DOHH2 (cell line): Measurements from ENCODE around the gene GABARAPL2.

Experiments used
- H3F3A ChIP-seq: fragments of 200-600 bp; sonication (generic), shearing (Covaris generic); 2 replicates; pipeline ENCODE4 v1.6.0; 2016; ENCODE audit warnings: antibody characterized with exemption, mild to moderate bottlenecking; ENCODE audit not compliant: control insufficient read depth, insufficient read depth
- H3K27ac ChIP-seq: fragments of 200-600 bp; sonication (generic); 2 replicates; pipeline ENCODE4 v1.5.1; 2014; ENCODE audit warnings: low read depth, mild to moderate bottlenecking, low read length, moderate library complexity
- H3K27me3 ChIP-seq: fragments of 200-600 bp; sonication (generic); 2 replicates; pipeline ENCODE4 v1.6.1; 2014; ENCODE audit warnings: mild to moderate bottlenecking, low read length, mixed read lengths; ENCODE audit not compliant: control insufficient read depth
- H3K36me3 ChIP-seq: fragments of 200-600 bp; sonication (generic); 2 replicates; pipeline ENCODE4 v1.6.1; 2014; ENCODE audit warnings: mild to moderate bottlenecking, low read length, moderate library complexity, mixed read lengths; ENCODE audit not compliant: control insufficient read depth
- H3K4me1 ChIP-seq: fragments of 200-600 bp; sonication (generic); 2 replicates; pipeline ENCODE4 v1.6.1; 2014; ENCODE audit warnings: mild to moderate bottlenecking, low read length, mixed read lengths; ENCODE audit not compliant: control insufficient read depth
- H3K4me2 ChIP-seq: fragments of 200-600 bp; sonication (generic); 2 replicates; pipeline ENCODE4 v1.6.0; 2014; ENCODE audit warnings: mild to moderate bottlenecking, low read length, moderate library complexity
- H3K4me3 ChIP-seq: fragments of 200-600 bp; sonication (generic); 2 replicates; pipeline ENCODE4 v1.5.1; 2014; ENCODE audit warnings: mild to moderate bottlenecking, low read length, mixed read lengths
- H3K79me2 ChIP-seq: fragments of 200-600 bp; sonication (generic); 2 replicates; pipeline ENCODE4 v1.6.1; 2014; ENCODE audit warnings: mild to moderate bottlenecking, low read length, mixed read lengths; ENCODE audit not compliant: control insufficient read depth
- H3K9me2 ChIP-seq: fragments of 200-600 bp; sonication (generic); replicated peaks from 2 replicates; pipeline ENCODE4 v1.6.1; 2014; ENCODE audit warnings: mild to moderate bottlenecking, low read length, mixed read lengths; ENCODE audit not compliant: control insufficient read depth
- H3K9me3 ChIP-seq: fragments of 200-600 bp; sonication (generic); 2 replicates; pipeline ENCODE4 v1.6.1; 2014; ENCODE audit warnings: antibody characterized with exemption, low read length, mixed read lengths; ENCODE audit not compliant: control insufficient read depth, insufficient read depth
- H4K20me1 ChIP-seq: fragments of 200-600 bp; sonication (generic); 2 replicates; pipeline ENCODE4 v1.6.0; 2014; ENCODE audit warnings: low read depth, mild to moderate bottlenecking, antibody characterized with exemption, low read length, moderate library complexity; ENCODE audit not compliant: control insufficient read depth, insufficient read depth
- CTCF ChIP-seq: fragments of 200-600 bp; sonication (generic); IDR thresholded peaks from one replicate; pipeline ENCODE4 v1.5.1; 2014; ENCODE audit warnings: antibody characterized with exemption, mild to moderate bottlenecking, low read depth, low read length; ENCODE audit not compliant: poor library complexity, severe bottlenecking
- EZH2phosphoT487 ChIP-seq: fragments of 200-600 bp; sonication (generic); IDR thresholded peaks from 2 replicates; pipeline ENCODE4 v1.6.1; 2017; ENCODE audit warnings: borderline replicate concordance, mild to moderate bottlenecking, antibody characterized with exemption, low read length, moderate library complexity, mixed read lengths

GABARAPL2 gene

GRCh38 chr16:75618780-75619179 lies 52.6 kb downstream of the GABARAPL2 start:
- no peaks in the 10 kb centered on the region for H4K20me1 ChIP-seq
- no peak overlapping the region for H3K4me2 ChIP-seq
- peaks cover 62% of the 10 kb centered on the region for H3K36me3 ChIP-seq
- TF ChIP-seq EZH2phosphoT487 (no peak), CTCF (no peak)
- peaks cover 23% of the 10 kb centered on the region for H3K4me1 ChIP-seq
- H3K9me3 ChIP-seq: no peaks in the 10 kb centered on the region
- peaks cover 5% of the 10 kb centered on the region for H3F3A ChIP-seq
- H3K79me2 ChIP-seq: peaks cover 23% of the 10 kb centered on the region
- H3K27ac ChIP-seq: no peak overlapping the region
- H3K9me2 ChIP-seq: no peaks in the 10 kb centered on the region
- no peak overlapping the region for H3K4me3 ChIP-seq
- H3K27me3 ChIP-seq: no peaks in the 10 kb centered on the region

GRCh38 chr16:75620326-75621169 lies 54.4 kb downstream of the GABARAPL2 start:
- no peak for TF ChIP-seq CTCF
- TF ChIP-seq EZH2phosphoT487: no peak
- peak overlapping the region; percentile 93 for H3K4me2 ChIP-seq
- H3K4me1 ChIP-seq: peaks cover 23% of the 10 kb centered on the region
- H3K9me2 ChIP-seq: no peaks in the 10 kb centered on the region
- peaks cover 23% of the 10 kb centered on the region for H3K79me2 ChIP-seq
- no peaks in the 10 kb centered on the region for H3K27me3 ChIP-seq
- H3F3A ChIP-seq: peaks cover 15% of the 10 kb centered on the region
- no peaks in the 10 kb centered on the region for H3K9me3 ChIP-seq
- no peaks in the 10 kb centered on the region for H4K20me1 ChIP-seq
- H3K4me3 ChIP-seq: no peak overlapping the region
- peaks cover 58% of the 10 kb centered on the region for H3K36me3 ChIP-seq
- H3K27ac ChIP-seq: no peak overlapping the region

- Histone ChIP-seq H3K4me2 (peak overlapping the region; percentile 93), H4K20me1 (no peaks in the 10 kb centered on the region), H3K9me2 (no peaks in the 10 kb centered on the region), H3K4me3 (peak overlapping the region; percentile 96), H3K36me3 (peaks cover 58% of the 10 kb centered on the region), H3K27me3 (no peaks in the 10 kb centered on the region), H3K4me1 (peaks cover 23% of the 10 kb centered on the region), H3K79me2 (peaks cover 23% of the 10 kb centered on the region), H3K9me3 (no peaks in the 10 kb centered on the region), H3F3A (peaks cover 21% of the 10 kb centered on the region), H3K27ac (no peak overlapping the region)
- no peak for TF ChIP-seq EZH2phosphoT487
- peak; percentile 71 for TF ChIP-seq CTCF
Observed at GRCh38 chr16:75621170-75621477, 54.9 kb downstream of the GABARAPL2 start.
